GM19468 (cell line): ENCODE data around the gene NACC1.
"Not testable (repeated sequence)": the region's sequence is repeated elsewhere in the genome, so short reads cannot be mapped to it uniquely, and the experiment has no call there.

Experiments
- ATAC-seq: cut with Tn5 transposase; IDR thresholded peaks from one replicate; pipeline ENCODE4 v1.9.1; 2021; ENCODE audit warnings: mild to moderate bottlenecking, moderate library complexity, moderate number of reproducible peaks; ENCODE audit not compliant: unreplicated experiment; ENCODE audit errors: extremely low read depth

Gene NACC1

DNA sequence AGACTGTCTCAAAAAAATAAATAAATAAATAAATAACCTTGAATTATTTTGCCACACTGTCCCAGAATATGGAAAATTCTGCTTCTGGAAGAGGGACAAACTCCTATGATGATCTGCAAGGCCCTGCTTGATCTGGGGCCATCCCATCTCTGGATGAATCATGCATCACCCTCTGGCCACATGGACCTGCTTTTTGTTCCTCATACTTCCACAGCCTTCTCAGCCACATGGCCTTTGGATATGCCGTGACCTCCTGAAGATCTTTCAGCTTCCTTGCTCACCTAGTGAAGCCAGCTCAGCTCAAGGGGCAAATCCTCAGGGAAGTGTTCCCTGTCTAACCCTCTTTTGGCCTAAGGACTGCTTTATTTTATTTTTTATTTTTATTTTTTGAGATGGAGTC lies 42.5 kb downstream of the NACC1 start:
- ATAC-seq: no peak

DNA sequence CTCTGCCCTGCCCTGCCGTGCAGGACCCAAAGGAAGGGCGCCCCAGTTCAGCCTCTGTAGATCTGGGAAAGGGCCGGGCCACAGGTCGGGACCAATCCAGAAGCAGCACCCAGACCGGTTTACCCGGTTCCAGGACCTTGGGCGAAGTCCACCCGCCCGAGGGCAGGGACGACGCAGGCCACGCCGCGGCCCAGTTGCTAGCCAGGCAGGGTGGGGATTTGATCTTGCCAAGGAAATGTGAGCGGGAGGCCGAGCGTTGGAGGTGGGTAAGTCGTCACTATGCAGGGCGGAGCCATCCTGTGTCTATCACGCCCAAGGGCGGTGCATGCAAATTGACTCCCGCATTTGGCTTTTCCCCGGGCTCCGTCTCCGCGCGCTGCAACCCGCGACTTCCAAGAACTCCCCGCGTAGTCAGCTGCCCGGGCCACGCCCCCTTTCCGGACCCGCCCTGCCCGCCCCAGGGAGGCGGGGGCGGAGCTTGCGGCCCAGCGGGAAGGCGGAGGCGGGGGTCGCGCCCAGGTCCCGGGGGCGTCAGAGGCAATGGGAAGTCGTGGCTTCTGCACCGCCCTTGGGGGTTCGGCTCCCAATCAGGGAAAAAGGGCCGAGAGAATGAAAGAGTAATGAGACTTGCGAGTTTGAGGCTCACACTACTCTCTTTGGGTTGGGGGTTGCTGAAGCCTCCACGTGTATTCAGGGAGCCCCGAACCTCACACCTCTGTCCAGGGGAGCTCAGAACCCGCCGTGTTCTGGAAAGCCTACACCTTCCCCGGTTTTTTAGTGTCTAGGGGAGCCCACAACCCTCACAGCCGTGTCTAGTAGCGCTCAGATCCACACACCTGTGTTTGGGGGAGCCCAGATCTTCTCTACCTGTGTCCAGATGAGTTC lies 44.9 kb downstream of the NACC1 start:
- no peak for ATAC-seq

- no peak for ATAC-seq
Observed at GRCh38 chr19:13163609-13164342, 45.7 kb downstream of the NACC1 start.

- ATAC-seq: no peak
Observed at GRCh38 chr19:13164343-13165161, 46.5 kb downstream of the NACC1 start.

DNA sequence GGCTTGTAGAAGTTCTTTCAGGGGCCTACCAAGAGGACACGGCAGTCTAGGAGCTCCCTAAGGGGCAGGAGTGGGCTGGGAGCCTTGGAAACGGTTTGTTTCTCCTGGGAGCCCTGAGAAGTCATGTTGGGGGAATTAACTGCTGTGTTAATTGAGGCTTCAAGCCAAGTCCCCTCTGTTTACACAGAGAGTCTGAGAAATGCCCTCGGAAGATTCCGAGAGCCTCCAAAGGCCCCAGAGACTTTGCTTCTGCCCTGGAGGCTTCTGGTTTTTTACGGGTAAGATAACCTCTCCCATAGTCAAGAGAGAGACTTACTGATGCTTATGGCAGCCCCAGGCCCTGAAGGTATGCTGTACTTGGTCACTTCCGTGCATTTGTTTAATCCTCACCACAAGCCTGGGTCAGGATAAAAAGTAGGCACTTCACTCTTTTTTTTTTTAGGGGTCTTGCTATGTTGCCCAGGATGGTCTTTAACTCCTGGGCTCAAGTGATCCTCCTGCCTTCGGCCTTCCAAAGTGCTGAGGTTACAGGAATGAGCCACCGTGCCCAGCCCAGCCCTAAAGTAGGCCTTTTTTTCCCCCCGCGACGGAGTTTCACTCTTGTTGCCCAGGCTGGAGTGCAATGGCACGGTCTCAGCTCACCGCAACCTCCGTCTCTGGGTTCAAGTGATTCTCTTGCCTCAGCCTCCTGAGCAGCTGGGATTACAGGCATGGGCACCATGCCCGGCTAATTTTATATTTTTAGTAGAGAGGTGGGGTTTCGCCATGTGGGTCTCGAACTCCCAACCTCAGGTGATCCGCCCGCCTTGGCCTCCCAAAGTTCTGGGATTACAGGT lies 47.3 kb downstream of the NACC1 start:
- ATAC-seq: no peak

- not testable (repeated sequence) for ATAC-seq
Observed at GRCh38 chr19:13166151-13166550, 48.1 kb downstream of the NACC1 start.

GRCh38 chr19:13169769-13170168 lies 51.7 kb downstream of the NACC1 start:
- ATAC-seq: no peak

GRCh38 chr19:13171146-13171545 lies 53.1 kb downstream of the NACC1 start:
- no peak for ATAC-seq

GRCh38 chr19:13172346-13173138 lies 54.5 kb downstream of the NACC1 start:
- ATAC-seq: no peak

- ATAC-seq: no peak
Observed at GRCh38 chr19:13173139-13173737, 55.2 kb downstream of the NACC1 start.

DNA sequence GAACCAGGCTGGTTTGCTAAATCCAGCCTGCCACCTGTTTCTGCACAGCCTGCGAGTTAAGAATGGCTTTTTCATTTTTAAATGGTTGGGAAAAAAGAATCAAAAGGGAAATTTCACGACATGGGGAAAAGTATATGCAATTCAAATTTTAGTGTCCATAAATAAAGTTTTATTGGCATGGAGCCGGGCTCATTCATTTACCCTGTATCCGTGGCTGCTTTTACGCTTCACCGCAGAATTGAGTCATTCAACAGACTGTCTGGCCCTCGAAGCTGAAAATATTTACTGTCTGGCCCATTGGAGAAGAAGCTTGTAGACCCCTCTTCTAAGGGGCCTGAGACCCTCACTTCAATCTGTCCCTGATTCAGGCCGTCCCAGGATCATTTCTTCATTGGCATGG lies 58.3 kb downstream of the NACC1 start:
- no peak for ATAC-seq

- ATAC-seq: not testable (repeated sequence)
Observed at GRCh38 chr19:13177584-13177983, 59.5 kb downstream of the NACC1 start.

- not testable (repeated sequence) for ATAC-seq
Observed at GRCh38 chr19:13178291-13178690, 60.2 kb downstream of the NACC1 start.

- ATAC-seq: no peak
Observed at GRCh38 chr19:13181747-13182388, 63.8 kb downstream of the NACC1 start.

- not testable (repeated sequence) for ATAC-seq
Observed at GRCh38 chr19:13184926-13185325, 66.9 kb downstream of the NACC1 start.

DNA sequence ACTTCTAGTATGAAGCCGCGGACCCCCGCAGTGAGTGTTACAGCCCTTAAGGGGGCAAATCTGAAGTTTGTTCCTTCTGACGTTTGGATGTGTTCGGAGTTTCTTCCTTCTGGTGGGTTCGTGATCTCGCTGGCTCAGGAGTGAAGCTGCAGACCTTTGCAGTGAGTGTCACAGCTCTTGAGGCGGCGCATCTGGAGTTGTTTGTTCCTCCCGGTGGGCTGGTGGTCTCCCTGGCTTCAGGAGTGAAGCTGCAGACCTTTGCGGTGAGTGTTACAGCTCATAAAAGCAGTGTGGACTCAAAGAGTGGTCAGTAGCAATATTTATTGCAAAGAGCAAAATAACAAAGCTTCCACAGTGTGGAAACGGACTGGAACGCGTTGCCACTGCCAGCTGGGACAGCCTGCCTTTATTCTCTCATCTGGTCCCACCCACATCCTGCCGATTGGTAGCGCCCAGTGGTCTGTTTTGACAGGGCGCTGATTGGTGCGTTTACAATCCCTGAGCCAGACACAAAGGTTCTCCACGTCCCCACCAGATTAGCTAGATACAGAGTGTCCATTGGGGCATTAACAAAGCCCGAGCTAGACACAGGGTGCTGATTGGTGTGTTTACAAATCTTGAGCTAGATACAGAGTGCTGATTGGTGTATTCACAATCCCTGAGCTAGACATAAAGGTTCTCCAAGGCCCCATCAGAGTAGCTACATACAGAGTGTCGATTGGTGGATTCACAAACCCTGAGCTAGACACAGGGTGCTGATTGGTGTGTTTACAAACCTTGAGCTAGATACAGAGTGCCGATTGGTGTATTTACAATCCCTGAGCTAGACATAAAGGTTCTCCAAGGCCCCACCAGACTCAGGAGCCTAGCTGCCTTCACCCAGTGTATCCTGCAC lies 67.9 kb downstream of the NACC1 start:
- ATAC-seq: not testable (repeated sequence)

- ATAC-seq: not testable (repeated sequence)
Observed at GRCh38 chr19:13186688-13187087, 68.6 kb downstream of the NACC1 start.
